HG03045 (cell line): ENCODE results near the gene HIPK2.

Experiments
- ATAC-seq: cut with Tn5 transposase; IDR thresholded peaks from one replicate; pipeline ENCODE4 v1.9.1; 2021; ENCODE audit warnings: mild to moderate bottlenecking, moderate library complexity; ENCODE audit not compliant: unreplicated experiment

HIPK2 gene

GRCh38 chr7:139699640-139700504, 77.9 kb downstream of the HIPK2 start:
- no peak for ATAC-seq

DNA sequence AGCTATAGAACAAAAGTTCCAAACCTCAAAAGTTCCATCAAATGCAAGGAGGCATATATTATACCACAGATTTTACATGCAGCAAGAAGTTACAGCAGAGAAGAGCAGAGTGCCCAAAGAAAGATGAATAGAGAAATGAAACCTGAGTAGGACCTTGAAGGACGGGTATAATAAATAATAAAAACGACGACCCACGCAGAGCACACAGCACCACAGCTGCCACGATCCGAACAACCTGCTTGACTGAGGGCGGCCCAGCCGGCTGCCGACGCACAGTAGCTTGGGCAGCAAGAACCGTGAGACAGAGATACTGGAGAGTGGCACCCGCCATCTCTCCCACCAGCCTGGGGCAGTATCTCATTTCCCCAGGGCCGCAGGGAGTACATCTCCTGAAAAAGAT, 79.0 kb downstream of the HIPK2 start:
- no peak for ATAC-seq

DNA sequence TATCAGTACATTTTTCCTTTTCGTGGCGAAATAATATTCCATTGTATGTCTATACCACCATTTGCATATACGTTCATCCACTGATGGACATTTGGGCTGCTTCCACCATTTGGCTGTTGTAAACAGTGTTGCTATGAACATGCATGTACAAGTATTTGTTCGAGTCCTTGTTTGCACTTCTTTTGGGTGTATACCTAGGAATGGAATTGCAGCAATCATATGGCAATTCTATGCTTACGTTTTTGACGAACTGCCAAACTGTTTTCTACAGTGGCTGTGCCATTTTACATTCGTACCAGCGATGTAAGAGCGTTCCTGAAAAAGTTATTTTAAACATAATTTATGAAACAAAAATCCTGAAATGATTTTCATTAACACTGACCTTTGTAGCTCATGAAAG, 79.5 kb downstream of the HIPK2 start:
- ATAC-seq, result no peak

- no peak for ATAC-seq
Observed at GRCh38 chr7:139697056-139697455, 80.7 kb downstream of the HIPK2 start.

- ATAC-seq, result no peak
Observed at GRCh38 chr7:139696552-139696951, 81.2 kb downstream of the HIPK2 start.

GRCh38 chr7:139695588-139695987, 82.2 kb downstream of the HIPK2 start:
- no peak for ATAC-seq

- no peak for ATAC-seq
Observed at GRCh38 chr7:139695051-139695450, 82.7 kb downstream of the HIPK2 start.

DNA sequence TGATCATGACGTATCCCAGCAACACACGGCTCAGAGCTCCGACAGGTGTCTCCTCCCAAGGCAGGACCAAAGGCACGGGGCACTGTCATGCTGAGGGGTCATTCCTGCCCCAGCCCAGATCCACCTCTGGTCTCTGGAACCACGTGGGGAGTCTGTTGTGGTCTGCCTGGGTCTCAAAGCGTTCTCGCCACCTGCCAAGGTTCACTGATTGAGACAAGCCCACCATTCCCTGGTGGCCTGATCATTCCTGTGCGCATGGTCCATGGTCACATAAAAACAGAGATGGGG, 83.5 kb downstream of the HIPK2 start:
- ATAC-seq, result no peak

- no peak for ATAC-seq
Observed at GRCh38 chr7:139693651-139694388, 84.0 kb downstream of the HIPK2 start.

DNA sequence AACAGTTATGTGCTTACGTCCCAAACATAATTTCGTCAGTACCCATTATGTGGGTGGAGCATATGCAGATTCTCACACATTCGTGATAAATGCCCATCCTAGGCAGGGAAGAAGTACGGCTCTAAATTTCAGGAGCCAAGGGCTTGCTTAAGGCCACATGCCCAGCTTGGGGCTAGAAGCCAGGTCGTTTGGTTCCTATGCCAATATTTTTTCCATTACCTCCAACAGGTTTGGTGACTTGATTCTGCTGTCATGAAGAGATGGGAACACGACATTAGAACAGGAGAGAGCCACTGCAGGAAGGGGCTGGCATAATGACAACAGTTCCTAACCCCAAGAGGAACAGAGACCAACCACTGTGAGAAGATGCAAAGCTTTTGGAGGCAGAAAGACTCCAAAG, 85.1 kb downstream of the HIPK2 start:
- ATAC-seq, result no peak

GRCh38 chr7:139691253-139691781, 86.5 kb downstream of the HIPK2 start:
- no peak for ATAC-seq

DNA sequence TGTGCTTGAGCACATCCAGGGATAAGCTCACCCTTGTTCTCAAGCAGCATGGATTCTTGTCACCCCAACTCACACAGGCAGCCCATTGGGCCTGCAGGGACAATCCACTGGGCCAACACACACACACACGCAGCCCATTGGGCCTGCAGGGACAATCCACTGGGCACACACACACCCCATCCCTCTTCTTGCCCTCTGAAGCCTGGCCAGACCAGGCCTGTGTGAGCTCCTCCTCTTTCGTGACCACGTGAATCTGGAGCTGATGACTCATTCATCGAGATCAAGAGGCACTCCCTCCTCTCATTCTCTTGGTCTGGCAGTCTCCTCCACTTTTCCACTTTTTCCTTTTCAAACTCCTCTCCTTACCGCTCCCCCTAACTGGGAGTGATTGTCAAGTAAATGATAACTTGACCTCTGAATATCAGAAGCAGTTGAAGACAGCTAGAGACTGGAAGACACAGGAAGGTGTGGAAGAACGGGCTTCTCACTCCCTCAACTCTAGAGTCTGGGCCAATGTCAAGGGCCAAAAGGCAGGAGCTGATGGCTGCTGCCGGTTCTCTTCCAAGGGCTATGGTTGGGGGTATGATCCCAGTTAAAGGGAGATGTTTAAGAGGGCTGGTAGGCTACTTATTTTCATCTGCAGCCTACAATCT, 89.7 kb downstream of the HIPK2 start:
- ATAC-seq, result no peak

DNA sequence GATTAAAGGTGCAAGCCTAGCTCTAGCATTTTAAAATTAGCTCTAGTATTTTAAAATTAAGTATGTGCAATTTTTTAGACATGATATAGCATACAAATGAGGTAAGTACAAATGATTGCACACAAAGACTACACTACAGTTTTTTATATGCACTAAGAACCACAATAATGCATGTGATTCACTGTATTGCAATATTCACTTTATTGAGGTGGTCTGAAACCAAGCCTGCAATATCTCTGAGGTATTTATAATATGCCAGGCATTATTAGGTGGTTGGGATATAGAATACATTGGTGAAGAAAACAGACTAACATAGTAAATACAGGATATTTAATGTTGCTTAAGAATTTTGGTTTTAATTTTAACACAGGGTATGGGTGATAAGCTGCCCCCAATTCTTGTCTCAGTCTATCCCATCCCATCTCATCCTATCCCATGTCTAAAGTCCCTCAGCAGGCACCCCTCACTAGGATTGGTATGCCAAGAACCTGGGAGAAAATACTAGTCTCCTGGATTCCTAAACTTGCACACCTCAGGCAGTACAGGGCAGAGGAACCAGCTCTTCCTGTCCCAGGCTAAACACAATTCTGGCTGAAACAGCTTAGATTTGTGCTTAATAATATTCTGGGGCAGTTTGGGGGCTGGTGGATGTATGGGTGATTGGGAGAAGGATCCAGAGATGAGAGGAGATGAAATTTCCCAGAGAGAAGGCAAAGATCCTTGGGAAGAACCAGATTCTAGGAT, 90.4 kb downstream of the HIPK2 start:
- ATAC-seq, result no peak

DNA sequence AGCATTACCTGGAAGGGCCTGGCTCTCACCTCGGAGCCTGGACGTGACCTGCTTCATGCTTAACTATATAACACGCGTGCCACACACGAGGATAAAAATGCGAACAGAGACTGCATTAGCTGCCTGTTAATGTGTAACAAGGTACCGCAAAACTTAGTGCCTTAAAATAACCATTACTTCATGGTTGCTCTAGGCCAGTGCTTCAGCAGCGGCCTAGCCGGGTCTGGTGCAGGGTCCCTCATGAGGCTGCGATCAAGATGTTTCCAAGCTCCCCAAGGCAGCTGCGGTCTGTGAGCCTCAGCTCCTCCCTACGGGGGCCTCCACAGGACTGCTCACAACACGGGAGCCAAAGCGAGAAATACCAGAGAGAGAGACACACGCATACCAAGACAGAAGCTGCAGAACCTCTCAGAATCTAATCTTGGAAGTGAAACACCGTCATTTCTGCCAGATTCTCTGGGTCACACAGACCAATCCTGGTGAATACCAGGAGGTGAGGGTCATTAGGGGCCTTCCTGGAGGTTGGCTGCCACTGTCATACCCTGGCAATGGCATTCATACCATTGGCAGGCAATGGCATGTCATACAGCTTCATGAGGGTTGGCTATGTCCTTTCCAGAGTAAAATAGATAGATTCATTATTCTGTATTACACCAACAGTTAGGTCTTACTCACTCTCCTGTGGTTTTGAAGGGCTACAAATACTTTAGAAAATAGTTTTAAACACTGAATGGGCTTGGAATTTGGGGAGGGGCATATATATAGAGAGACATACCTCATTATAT, 94.5 kb downstream of the HIPK2 start:
- peak; percentile 56 for ATAC-seq

DNA sequence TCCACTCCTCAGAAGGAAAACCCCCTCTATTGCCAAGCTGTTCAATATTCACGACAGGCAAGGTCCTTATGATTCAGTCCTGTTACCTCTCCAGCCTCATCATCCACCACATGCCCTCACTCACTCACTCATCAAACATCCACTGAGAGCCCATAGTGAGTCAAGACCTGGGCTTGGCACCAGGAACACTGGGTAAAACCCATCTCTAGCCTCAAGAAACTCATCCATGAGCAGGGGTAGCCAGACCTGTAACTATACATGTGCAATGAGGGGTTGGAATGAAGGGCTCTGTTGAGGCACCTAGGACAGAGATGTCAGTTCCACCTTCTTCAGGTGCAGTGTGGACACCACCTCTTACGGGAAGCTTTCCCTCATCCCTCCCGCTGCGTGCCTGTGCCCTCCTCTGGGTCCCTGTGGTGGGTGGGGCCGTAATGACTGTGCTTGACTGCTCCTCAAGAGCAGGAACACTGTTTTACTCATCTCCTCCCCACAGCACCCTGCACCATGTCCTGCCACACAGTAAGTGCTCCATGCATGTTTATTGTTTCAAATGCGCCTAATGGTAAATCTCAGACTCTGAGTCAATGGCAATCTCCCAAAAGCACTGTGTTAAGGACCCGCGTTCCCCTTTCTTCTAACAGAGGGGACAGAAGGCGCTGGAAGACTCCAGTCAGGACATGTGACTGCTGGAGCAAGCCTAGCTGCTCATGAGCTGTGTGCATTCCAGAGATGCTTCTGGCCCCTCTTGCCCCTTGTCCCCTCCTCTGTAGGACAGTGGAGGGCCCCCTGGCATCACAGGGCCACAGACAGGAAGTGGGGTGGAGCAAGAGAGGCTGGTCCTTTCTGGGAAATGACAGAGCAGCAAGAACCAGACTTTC, 95.4 kb downstream of the HIPK2 start:
- ATAC-seq, result peak; percentile 39

DNA sequence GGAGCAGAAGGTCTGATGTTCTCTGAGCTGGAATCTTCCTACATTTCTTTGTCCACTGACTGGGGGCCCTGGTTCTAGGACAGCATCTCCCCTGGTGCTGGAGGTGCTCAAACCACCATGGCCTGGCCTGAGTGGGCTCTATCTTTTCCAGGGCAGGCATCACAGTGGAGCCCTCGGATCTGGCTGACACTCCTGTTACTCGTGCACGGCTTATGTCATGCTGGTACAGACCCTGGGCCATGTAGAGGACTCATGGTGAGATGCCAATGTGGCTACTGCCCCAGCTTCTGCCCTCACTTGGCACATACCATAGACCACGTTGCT, 96.0 kb downstream of the HIPK2 start:
- no peak for ATAC-seq

GRCh38 chr7:139681463-139681755, 96.4 kb downstream of the HIPK2 start:
- no peak for ATAC-seq

- peak; percentile 32 for ATAC-seq
Observed at GRCh38 chr7:139680676-139681462, 96.9 kb downstream of the HIPK2 start.
